ENCODE data around the gene GMEB2. TPM values are rescaled to one million over a fixed set of nuclear protein-coding genes. Genes with fewer than 3 reads are reported as not detected.

Gene GMEB2
- total RNA-seq, 3 donors from 2014 or later: 6.6 to 11.0 (median 10.2) TPM

DNA sequence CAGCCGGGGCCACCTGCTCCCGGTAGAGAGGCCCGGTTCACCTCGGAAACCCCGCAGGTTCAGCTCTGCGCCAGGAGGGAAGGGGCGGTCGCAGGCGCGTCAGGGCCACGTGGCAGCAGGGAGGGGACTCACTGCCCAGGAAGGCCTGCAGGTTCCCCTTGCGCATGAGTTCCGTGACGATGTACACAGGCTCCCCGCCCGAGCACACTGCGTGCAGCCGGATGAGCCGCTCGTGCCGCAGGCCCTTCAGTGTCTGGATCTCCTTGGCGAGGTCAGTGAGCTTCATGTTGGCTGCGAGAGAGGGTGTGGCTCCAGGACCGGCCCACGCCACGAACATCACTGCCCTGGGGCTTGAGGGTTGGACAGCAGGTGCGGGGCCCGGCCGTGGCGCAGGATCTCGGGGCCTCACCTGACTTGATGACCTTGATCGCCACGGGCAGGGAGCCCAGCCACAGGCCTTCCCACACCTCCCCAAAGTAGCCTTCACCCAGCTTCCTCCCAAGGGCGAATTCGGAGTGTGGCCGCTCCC lies 84.8 kb downstream of the GMEB2 start:
- Histone ChIP-seq H3K4me3 (peak overlapping the region in 2 of 3 donors; percentile 35 to 57), H3K27me3 (peaks cover 0 to 7% of the 10 kb centered on the region in 2 donors)
- TF ChIP-seq POLR2AphosphoS5 (IDR thresholded peaks at IDR 0.05) (peak in 1 of 3 donors; percentile 38), POLR2A (IDR thresholded peaks at IDR 0.05) (no peak)
- TF ChIP-seq, protein P1, sequence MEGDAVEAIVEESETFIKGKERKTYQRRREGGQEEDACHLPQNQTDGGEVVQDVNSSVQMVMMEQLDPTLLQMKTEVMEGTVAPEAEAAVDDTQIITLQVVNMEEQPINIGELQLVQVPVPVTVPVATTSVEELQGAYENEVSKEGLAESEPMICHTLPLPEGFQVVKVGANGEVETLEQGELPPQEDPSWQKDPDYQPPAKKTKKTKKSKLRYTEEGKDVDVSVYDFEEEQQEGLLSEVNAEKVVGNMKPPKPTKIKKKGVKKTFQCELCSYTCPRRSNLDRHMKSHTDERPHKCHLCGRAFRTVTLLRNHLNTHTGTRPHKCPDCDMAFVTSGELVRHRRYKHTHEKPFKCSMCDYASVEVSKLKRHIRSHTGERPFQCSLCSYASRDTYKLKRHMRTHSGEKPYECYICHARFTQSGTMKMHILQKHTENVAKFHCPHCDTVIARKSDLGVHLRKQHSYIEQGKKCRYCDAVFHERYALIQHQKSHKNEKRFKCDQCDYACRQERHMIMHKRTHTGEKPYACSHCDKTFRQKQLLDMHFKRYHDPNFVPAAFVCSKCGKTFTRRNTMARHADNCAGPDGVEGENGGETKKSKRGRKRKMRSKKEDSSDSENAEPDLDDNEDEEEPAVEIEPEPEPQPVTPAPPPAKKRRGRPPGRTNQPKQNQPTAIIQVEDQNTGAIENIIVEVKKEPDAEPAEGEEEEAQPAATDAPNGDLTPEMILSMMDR (IDR thresholded peaks at IDR 0.05): no peak

DNA sequence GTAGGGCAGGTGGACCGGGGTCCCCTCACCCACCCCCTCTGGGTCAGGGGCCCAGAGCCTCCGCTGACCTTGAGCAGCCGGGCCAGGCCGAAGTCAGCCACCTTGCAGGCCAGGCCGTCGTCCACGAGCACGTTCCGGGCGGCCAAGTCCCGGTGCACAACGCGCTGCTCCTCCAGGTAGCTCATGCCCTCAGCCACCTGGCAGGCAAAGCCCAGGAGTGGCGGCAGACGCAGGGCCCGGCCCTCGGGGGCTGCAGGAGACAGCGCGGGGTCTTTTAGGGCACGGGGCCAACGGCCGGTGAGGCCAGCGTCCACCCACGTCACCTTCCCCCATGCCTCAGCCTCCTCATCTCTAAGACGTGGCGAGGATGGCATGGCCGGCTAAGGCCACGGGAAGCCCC lies 85.5 kb downstream of the GMEB2 start:
- H3K27ac ChIP-seq: peak overlapping the region; percentile 61 to 68
- TF ChIP-seq POLR2A (IDR thresholded peaks at IDR 0.05): no peak
- TF ChIP-seq POLR2AphosphoS5 (IDR thresholded peaks at IDR 0.05): no peak
- TF ChIP-seq, protein P1 (IDR thresholded peaks at IDR 0.05): no peak
- peaks cover 7 to 10% of the 10 kb centered on the region in 2 donors for H3K4me1 ChIP-seq
- peak overlapping the region in 2 of 3 donors; percentile 35 to 57 for H3K4me3 ChIP-seq
- H3K36me3 ChIP-seq: no peaks in the 10 kb centered on the region
- no peak for DNase-seq (ENCODE audit: low spot score in 2 of 2)
- H3K9me3 ChIP-seq: no peaks in the 10 kb centered on the region
- intact Hi-C loops (cut with DNase I; ENCODE audit: low total_unique reads): no loop called here
- peaks cover 0 to 6% of the 10 kb centered on the region in 2 donors for H3K27me3 ChIP-seq

More for the DNA sequence above, 84.8 kb downstream of the GMEB2 start:
- Histone ChIP-seq H3K4me1 (peaks cover 5 to 7% of the 10 kb centered on the region in 2 donors), H3K9me3 (no peaks in the 10 kb centered on the region), H3K36me3 (no peaks in the 10 kb centered on the region), H3K27ac (peak overlapping the region; percentile 61 to 68)
- peak; percentile 71 to 75 for DNase-seq (ENCODE audit: low spot score in 2 of 2)
- intact Hi-C loops (cut with DNase I; ENCODE audit: low total_unique reads): no loop called here

DNA sequence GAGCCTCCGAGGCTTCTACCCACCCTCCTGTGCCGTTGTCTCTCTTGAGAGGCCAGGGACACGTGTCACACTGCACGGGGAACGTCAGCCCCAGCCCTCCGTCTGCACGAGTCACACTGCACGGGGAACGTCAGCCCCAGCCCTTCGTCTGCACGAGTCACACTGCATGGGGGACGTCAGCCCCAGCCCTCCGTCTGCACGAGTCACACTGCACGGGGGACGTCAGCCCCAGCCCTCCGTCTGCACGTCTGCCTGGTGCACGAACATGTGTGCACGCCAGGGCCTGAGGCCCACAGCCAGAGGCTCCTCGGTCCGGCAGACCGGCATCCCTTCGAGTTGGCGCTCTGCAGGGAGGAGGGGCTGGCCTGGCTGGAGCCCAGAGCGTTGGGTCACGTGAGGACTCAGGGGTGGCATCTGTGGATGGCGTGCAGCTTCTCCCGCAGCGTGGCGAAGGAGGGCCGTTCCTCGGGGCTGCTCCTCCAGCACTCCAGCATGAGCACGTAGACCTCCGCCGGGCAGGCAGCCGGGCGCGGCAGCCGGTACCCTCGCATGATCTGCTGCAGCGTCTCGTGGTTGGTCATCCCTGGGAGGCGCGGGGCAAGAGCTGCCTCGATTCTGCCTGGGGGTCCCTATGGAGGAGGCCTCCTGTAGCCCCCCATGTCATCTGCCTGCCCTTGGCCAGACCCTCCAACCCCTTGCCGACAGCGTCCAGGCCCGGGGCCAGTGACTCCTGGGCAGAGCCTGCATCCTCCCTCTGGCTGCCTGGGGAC lies 86.3 kb downstream of the GMEB2 start:
- Histone ChIP-seq H3K4me1 (peaks cover 7 to 10% of the 10 kb centered on the region in 2 donors), H3K4me3 (no peak overlapping the region), H3K27ac (no peak overlapping the region), H3K36me3 (no peaks in the 10 kb centered on the region), H3K9me3 (no peaks in the 10 kb centered on the region), H3K27me3 (no peaks in the 10 kb centered on the region)
- TF ChIP-seq, protein P1 (IDR thresholded peaks at IDR 0.05): no peak
- TF ChIP-seq POLR2A (IDR thresholded peaks at IDR 0.05) (no peak), POLR2AphosphoS5 (IDR thresholded peaks at IDR 0.05) (no peak)
- intact Hi-C loops (cut with DNase I; ENCODE audit: low total_unique reads): no loop called here
- DNase-seq (ENCODE audit: low spot score in 2 of 2): no peak

DNA sequence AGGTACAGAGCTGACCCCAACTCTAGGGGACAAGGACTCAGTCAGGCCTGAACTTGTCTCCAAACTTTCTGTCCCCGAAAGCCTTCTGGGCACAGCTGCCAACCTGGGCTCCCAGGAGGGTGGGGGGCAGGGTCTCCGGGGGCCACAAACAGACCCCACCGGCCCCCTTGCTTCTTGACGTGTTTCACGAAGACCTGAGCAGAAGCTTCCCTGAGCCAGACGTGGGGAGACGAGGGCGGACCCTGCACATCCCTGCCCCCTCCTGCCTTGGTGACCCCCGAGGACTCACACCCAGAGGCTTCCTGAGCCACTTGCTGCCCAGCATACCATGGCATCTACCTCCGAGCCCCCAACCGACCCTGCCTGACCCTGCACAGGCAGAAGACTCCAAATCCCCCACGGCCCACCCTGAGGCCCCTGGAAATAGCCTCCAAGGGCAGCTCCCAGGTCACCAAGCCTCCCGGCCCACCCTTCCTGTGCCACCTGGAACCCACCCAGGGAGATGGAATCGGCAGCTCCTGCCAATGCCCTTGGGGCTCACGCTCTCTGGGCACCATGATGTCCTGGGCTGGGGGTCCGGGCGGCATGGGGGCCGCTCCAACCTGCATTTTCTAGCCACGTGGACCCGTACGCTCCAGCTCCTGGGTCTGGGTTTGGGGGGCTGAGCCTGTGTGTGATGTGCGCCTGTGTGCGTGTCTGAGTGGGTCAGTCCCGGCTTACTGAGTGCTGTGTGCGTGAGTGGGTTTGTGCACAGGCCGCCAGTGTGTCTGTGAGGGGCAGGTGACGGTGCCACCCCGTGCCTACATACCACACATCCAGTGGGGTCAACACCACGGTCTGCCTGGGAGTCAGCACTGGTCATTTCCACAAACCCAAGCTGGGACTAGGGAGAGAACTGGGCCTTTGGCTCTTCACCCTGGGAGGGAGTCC lies 87.2 kb downstream of the GMEB2 start:
- intact Hi-C loops (cut with DNase I; ENCODE audit: low total_unique reads): loop anchor here (5.0 to 10.0 kb wide), 2 partner anchors 95 to 433 kb away; no protein-coding TSS in a partner anchor
- TF ChIP-seq POLR2A (IDR thresholded peaks at IDR 0.05): no peak
- no peak for TF ChIP-seq POLR2AphosphoS5 (IDR thresholded peaks at IDR 0.05)
- TF ChIP-seq, protein P1 (IDR thresholded peaks at IDR 0.05): no peak
- no peak for DNase-seq (ENCODE audit: low spot score in 2 of 2)

More for the DNA sequence above, 87.2 kb downstream of the GMEB2 start:
- Histone ChIP-seq H3K27me3 (peaks cover 2 to 3% of the 10 kb centered on the region in 2 donors), H3K27ac (peak overlapping the region in 1 of 2 donors; percentile 85), H3K36me3 (no peaks in the 10 kb centered on the region), H3K4me3 (no peak overlapping the region), H3K4me1 (peaks cover 9 to 10% of the 10 kb centered on the region in 2 donors), H3K9me3 (no peaks in the 10 kb centered on the region)
